ENCODE data around the gene SOX1.

The SOX1 gene

DNA sequence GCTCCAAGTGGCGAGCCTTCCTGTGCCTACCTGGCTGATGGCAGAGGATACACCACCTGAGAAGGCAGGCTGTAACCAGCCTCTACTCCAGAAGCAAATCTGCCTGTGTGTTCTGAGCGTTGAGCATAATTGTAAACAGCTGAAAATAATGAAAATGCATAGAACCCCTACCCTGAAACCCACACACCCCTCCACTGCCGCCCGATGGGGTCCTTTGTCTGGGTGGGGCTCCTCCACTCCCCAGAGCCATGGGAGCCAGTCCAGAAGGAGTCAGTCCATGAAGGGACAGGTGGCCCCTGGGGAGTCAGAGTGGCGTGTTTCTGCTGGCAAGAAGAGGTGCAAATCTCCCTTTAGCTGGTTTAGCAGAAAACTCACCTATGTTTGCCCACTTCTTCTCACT, 8.0 kb upstream of the SOX1 start:
- DNase-seq (ENCODE audit: low read depth in 2 of 2), result no peak

GRCh38 chr13:112059457-112060281, 7.3 kb upstream of the SOX1 start:
- DNase-seq (ENCODE audit: low read depth in 2 of 2), result no peak

GRCh38 chr13:112060282-112060830, 6.6 kb upstream of the SOX1 start:
- DNase-seq (ENCODE audit: low read depth in 2 of 2), result no peak

DNA sequence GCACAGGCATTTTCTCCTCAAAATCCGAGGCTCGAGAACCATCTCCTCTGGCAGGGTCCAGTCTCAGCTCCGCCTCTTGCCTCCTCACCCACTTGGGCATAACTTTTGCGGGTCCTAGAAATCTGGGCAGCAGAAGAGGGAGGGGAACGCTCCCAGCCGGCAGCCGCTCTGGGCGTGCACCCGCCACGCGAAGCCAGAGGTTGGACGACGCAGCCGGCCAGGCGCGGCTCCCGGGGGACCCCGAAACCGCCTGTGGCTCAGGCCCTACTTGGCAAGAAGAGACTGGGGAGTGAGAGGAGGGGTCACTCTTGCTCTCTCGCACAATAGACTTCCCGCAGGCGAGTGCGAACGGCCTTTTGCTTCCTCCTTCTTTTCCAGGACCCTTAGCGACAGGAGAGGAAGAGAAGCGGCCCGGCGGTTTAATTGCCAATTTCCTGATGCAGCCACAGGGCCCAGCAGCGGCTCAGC, 6.0 kb upstream of the SOX1 start:
- DNase-seq (ENCODE audit: low read depth in 2 of 2), result no peak

DNA sequence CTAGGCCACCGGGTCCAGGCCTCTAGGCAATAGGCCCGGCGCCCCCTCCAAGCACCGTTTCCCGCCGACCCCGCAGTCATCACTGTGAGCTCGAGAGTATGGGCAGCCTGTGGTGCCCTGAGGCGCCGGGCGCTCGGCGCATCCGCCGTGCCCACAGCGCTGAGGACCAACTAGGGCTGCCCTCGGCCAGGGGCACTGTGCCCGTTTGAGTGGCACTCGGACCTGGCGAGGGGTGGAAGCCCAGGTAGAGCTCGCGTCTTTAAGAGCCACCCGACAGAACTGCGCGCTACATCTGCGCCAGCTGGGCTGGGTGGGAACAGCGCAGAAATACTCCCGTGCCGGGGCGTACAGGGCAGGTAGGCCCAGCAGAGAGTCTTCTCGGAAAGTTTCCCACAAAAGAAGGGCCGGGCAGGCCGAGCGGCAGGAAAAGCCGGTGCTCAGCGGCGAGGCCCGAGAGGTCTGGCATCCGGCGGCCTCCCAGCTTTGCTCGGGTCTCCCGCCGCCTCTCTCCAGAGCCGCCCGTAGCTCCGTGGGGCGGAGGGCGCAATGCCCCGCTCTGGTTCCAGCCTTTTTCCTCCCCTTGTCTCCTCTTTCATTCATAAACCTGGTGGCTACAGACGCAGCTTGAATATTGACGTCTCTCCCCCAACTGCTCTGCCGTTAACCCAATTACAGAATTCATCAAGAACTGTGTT, 5.4 kb upstream of the SOX1 start:
- DNase-seq (ENCODE audit: low read depth in 2 of 2), result no peak

GRCh38 chr13:112062072-112062567, 4.8 kb upstream of the SOX1 start:
- DNase-seq (ENCODE audit: low read depth in 2 of 2), result no peak

DNA sequence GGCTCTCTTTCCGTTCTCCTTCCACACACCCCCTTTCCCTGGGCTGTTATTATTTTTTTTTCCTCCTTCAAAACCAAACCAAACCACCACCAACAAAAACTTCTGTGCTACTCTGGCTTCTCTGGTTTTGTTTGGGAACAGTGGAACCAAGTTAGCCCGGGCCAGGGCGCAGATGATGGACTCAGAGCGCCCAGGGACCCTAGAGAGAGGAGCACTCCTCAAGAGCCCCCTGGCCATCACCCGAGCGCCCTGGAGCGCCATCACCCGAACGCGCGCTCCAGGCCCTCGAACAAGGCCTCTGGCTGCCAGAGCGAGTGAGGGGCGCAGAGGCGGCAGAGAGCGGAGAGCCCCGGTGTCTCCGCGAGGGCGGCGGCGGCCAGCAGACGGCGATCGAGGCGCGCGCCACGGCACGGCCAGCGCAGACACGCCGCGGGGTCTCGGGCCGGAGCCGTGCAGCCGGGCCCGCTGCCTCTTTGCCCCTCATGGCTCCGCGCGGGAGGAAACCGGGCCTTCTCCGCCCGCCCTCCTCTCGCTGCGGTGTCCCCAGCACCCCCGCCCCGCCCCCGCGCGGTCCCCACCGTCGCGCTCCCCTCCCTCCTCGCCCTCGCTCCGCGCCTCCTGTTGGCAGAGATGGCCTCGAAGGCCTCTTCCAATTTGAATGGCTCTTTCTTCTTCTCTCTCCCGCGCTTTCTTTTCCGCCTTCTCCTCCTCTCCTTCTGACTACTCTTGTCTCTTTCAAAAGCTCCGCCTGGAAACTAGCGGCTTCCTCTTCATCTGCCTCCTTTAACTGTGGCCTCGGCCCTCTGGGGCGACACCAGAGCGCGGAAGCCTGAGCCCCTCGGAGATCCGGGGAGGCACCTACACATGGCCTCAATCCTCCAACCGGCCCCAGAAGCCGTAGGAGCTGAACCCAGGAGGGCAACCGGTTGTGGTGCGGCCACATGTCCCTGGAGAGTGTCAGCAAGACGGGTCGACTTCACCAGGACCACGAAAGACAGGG, 4.1 kb upstream of the SOX1 start:
- DNase-seq (ENCODE audit: low read depth in 2 of 2), result no peak

DNA sequence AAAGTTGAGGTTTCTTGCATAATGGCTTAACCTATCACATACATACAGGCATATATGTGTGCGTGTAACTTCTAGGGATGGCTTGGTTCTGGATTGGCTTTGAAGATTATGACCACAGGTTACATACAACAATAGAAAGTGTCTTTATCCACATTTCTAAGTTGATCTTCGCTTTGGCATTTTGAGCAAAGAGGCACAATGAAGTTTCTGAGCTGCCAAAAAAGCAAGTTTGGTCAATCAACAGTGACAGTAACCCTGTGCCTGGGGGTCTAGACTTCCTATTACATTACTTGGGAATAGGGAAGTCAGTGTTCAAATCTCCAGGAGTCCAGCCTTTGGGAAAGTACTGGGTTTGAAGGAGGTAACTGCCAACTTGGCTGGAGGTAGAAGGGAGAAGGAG, 3.1 kb upstream of the SOX1 start:
- no peak for DNase-seq (ENCODE audit: low read depth in 2 of 2)

DNA sequence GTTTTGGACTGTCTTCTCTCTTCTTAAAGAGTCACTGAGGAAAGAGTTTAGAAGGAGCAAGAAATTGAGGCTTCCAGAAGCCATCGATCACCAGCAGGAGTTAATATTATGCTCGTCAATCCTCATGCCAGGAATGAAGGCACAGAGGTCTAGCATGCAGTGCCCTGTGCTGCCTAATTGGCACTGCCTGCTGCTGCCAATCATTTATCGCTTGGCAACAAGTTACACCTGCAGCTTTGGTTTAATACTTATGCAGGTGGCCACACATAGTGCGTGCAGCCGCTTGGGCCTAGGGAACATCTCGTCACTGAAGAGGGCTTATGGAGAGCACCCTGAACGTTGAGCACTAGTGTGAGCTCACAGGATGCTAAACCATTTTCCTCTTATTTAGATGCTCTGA, 2.7 kb upstream of the SOX1 start:
- DNase-seq (ENCODE audit: low read depth in 2 of 2), result no peak

- DNase-seq (ENCODE audit: low read depth in 2 of 2), result no peak
Observed at GRCh38 chr13:112065521-112065866, 1.5 kb upstream of the SOX1 start.

GRCh38 chr13:112065867-112066623, 904 bp upstream of the SOX1 start:
- no peak for DNase-seq (ENCODE audit: low read depth in 2 of 2)

- DNase-seq (ENCODE audit: low read depth in 2 of 2), result peak; percentile 19 to 26
Observed at GRCh38 chr13:112066624-112067004, 335 bp upstream of the SOX1 start.

DNA sequence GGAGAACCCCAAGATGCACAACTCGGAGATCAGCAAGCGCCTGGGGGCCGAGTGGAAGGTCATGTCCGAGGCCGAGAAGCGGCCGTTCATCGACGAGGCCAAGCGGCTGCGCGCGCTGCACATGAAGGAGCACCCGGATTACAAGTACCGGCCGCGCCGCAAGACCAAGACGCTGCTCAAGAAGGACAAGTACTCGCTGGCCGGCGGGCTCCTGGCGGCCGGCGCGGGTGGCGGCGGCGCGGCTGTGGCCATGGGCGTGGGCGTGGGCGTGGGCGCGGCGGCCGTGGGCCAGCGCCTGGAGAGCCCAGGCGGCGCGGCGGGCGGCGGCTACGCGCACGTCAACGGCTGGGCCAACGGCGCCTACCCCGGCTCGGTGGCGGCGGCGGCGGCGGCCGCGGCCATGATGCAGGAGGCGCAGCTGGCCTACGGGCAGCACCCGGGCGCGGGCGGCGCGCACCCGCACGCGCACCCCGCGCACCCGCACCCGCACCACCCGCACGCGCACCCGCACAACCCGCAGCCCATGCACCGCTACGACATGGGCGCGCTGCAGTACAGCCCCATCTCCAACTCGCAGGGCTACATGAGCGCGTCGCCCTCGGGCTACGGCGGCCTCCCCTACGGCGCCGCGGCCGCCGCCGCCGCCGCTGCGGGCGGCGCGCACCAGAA, 1.1 kb downstream of the SOX1 start:
- no peak for DNase-seq (ENCODE audit: low read depth in 2 of 2)

DNA sequence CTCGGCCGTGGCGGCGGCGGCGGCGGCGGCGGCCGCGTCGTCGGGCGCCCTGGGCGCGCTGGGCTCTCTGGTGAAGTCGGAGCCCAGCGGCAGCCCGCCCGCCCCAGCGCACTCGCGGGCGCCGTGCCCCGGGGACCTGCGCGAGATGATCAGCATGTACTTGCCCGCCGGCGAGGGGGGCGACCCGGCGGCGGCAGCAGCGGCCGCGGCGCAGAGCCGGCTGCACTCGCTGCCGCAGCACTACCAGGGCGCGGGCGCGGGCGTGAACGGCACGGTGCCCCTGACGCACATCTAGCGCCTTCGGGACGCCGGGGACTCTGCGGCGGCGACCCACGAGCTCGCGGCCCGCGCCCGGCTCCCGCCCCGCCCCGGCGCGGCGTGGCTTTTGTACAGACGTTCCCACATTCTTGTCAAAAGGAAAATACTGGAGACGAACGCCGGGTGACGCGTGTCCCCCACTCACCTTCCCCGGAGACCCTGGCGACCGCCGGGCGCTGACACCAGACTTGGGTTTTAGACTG, 1.7 kb downstream of the SOX1 start:
- DNase-seq (ENCODE audit: low read depth in 2 of 2), result no peak

DNA sequence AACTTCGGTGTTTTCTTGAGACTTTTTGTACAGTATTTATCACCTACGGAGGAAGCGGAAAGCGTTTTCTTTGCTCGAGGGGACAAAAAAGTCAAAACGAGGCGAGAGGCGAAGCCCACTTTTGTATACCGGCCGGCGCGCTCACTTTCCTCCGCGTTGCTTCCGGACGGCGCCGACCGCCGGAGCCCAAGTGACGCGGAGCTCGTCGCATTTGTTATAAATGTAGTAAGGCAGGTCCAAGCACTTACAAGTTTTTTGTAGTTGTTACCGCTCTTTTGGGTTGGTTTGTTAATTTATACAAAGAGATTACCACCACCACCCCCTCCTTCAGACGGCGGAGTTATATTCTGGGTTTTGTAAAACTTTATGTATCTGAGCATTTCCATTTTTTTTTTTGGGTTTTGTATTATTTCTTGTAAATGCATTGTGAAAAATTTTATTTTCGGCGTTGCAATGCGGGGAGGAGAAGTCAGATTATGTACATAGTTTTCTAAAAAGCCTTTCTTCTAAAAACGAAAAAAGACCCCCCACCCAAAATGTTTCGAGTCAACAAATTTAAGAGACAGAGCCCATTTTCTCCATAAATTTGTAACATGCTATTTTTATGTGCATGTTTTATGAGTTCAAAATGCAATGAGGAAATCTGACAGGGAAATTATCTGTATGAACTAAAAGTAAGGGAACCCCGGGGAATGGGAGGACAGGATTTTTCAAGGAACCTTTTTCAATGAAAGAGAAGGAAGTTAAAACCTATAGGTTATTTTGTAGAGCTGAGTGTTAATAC, 2.3 kb downstream of the SOX1 start:
- DNase-seq (ENCODE audit: low read depth in 2 of 2), result no peak

DNA sequence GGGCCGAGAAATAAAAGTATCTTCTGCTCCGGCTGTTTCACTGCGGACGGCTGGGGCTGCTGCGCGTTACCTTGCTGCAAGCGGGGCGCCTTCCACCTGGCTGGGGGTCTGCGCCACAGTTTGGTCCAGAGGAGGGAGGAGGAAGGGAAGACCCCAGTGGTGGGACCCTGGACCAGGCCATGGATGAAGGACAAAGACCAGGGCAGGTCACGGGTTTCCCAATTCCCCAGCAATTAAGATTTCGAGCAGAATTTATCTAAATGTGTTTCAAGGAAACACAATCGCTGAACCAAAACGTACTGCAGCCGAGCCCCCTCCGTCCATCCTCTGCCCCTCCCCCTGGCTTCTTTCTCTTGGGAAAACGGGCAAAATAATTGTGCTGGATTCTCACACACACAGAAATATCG, 2.9 kb downstream of the SOX1 start:
- no peak for DNase-seq (ENCODE audit: low read depth in 2 of 2)

DNA sequence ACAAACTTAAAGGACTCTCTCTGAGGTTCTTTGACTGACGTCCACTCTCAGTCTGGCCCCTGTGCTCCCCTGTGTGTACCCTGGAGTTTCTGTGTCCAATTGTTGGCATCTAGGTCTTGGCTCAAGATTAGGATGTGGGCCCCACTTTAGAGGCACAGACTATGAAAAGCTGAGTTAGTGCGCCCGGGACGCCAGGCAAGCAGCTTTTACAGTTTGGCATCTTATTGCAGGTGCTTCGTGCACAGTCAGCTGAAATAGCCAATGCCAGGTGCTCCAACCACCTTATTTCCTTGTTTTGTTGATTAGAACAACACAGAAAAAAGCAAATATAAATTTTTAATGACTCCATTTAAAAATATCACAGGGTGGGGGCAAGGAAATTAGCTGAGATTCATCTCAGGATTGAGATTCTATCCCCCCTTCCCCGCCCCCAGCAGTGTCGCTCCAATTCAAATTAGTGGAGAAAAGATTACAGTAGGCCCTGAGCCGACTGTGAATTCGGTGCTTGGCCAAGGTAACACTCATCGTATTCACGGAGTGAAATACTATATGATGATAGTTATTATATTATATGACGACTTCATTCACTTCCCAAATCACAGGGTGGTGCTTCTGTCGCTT, 4.3 kb downstream of the SOX1 start:
- DNase-seq (ENCODE audit: low read depth in 2 of 2), result no peak

DNA sequence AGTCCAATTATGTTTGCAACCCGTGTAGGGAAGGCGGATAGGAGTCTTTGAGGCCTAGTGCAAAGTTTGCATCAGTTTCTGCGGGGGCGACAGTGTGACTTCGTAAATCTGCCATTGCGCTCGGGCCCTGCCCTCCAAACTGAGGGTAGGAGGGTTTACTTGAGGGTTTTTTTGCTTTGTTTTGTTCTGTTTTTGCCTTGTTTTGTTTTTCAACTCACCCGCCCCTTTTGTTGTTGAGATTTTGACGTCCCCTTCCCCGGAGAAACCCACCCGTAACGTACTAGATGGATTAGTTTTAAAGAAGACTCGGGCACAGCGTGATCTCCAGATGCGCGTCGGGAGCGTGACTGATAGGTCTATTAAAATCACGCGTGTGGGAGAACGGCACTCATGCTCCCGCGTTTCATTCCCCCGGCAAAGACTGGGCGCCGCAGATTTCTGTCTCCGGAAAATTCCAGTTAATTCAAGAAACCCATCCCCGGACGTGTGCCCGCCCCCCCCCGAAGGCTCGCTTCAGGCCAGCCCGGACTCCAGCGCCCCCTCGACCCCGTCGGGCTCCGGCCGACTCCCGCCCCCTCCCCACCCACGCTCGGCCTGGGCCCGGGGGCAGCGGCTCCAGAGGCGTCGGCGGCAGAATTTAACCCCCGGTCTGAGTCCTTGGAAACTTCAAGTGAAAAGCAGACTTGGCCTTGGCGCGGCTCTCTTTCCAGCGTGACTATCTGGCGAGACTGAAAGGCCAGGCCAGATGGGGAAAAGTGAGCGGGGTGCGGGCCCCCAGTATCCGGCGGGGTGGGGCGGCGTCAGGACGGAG, 5.0 kb downstream of the SOX1 start:
- no peak for DNase-seq (ENCODE audit: low read depth in 2 of 2)
